Glutamatergic neuron (in vitro differentiated cells): ENCODE measurements around the gene KLRD1. TPM values are rescaled to one million over a fixed set of nuclear protein-coding genes. Genes with fewer than 3 reads are reported as not detected.

Source experiments
- DNase-seq: peaks from one replicate; pipeline ENCODE4 v3.0.0; 2022
- H3K27ac Mint-ChIP-seq: one replicate; pipeline ENCODE4 v1.8.0; 2020; ENCODE audit warnings: mild to moderate bottlenecking, mixed read lengths, inconsistent platforms; ENCODE audit not compliant: unreplicated experiment
- H3K27me3 Mint-ChIP-seq: one replicate; pipeline ENCODE4 v1.8.0; 2020; ENCODE audit warnings: mild to moderate bottlenecking, moderate library complexity, mixed read lengths, inconsistent platforms; ENCODE audit not compliant: unreplicated experiment
- H3K36me3 Mint-ChIP-seq: one replicate; pipeline ENCODE4 v1.8.0; 2020; ENCODE audit warnings: mild to moderate bottlenecking, mixed read lengths, inconsistent platforms; ENCODE audit not compliant: unreplicated experiment
- H3K4me1 Mint-ChIP-seq: one replicate; pipeline ENCODE4 v1.8.0; 2020; ENCODE audit warnings: mild to moderate bottlenecking, low read depth, mixed read lengths, inconsistent platforms; ENCODE audit not compliant: unreplicated experiment
- H3K4me3 Mint-ChIP-seq: one replicate; pipeline ENCODE4 v1.8.0; 2020; ENCODE audit warnings: mild to moderate bottlenecking, mixed read lengths, inconsistent platforms; ENCODE audit not compliant: unreplicated experiment
- H3K9me3 Mint-ChIP-seq: one replicate; pipeline ENCODE4 v1.8.0; 2020; ENCODE audit warnings: mild to moderate bottlenecking, moderate library complexity, mixed read lengths, inconsistent platforms; ENCODE audit not compliant: unreplicated experiment
- long read RNA-seq: library from polyadenylated mRNA; unstranded; transcript quantifications from one replicate; pipeline ENCODE4 v2.0.0, GENCODE V29; 2020; ENCODE audit not compliant: unreplicated experiment
- total RNA-seq: library from RNA; stranded (reverse); fragmentation: NEBNext Ultra II Directional; extraction: Animal tissue kit (Norgen Biotek cat#: 25700); gene quantifications from one replicate; pipeline ENCODE4 v1.2.1, GENCODE V29; 2021; ENCODE audit not compliant: unreplicated experiment
- TF ChIP-seq, protein P1 (sequence below): fragments of 200-600 bp; sonication (generic); IDR thresholded peaks from one replicate; pipeline ENCODE4 v1.5.0; 2021; ENCODE audit not compliant: partially characterized antibody, unreplicated experiment

Gene KLRD1, protein sequence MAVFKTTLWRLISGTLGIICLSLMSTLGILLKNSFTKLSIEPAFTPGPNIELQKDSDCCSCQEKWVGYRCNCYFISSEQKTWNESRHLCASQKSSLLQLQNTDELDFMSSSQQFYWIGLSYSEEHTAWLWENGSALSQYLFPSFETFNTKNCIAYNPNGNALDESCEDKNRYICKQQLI
- 0.25 TPM for total RNA-seq
- long read RNA-seq, partial matches to known transcripts, result 0 of 1 reads
- long read RNA-seq, other reads (novel, unspliced or antisense), result 1 of 1 reads

DNA sequence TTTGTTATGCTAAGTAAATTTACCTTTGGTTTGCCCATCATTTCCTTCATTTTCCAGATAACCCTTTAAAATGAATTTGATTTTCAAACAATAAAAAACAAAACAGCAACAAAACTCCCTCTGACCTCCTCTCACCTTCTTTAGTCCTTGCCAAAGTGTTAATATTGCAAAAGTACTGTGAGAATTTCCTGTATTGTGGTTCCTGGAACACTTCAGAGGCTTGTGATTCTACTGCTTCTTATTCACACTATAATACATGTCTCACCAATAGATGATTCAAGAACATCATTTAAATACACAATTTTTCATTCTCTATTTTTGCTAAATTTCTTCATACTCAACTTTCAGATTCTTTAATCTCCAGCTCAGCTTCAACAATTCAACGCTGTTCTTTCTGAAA is at the start of gene KLRD1:
Gene KLRD1 (plus strand): TSS at position 241 of the 400 bp plus-strand sequence. CDS start 208 bp downstream, outside the sequence.
- H3K36me3 Mint-ChIP-seq, result no peaks in the 10 kb centered on the region
- DNase-seq, result no peak
- no peaks in the 10 kb centered on the region for H3K4me1 Mint-ChIP-seq
- no peak within 1 kb of the TSS for H3K4me3 Mint-ChIP-seq
- no peak within 1 kb of the TSS for H3K27ac Mint-ChIP-seq
- H3K9me3 Mint-ChIP-seq, result no peaks in the 10 kb centered on the region
- H3K27me3 Mint-ChIP-seq, result no peaks in the 10 kb centered on the region
- TF ChIP-seq, protein P1, sequence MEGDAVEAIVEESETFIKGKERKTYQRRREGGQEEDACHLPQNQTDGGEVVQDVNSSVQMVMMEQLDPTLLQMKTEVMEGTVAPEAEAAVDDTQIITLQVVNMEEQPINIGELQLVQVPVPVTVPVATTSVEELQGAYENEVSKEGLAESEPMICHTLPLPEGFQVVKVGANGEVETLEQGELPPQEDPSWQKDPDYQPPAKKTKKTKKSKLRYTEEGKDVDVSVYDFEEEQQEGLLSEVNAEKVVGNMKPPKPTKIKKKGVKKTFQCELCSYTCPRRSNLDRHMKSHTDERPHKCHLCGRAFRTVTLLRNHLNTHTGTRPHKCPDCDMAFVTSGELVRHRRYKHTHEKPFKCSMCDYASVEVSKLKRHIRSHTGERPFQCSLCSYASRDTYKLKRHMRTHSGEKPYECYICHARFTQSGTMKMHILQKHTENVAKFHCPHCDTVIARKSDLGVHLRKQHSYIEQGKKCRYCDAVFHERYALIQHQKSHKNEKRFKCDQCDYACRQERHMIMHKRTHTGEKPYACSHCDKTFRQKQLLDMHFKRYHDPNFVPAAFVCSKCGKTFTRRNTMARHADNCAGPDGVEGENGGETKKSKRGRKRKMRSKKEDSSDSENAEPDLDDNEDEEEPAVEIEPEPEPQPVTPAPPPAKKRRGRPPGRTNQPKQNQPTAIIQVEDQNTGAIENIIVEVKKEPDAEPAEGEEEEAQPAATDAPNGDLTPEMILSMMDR, result no peak

DNA sequence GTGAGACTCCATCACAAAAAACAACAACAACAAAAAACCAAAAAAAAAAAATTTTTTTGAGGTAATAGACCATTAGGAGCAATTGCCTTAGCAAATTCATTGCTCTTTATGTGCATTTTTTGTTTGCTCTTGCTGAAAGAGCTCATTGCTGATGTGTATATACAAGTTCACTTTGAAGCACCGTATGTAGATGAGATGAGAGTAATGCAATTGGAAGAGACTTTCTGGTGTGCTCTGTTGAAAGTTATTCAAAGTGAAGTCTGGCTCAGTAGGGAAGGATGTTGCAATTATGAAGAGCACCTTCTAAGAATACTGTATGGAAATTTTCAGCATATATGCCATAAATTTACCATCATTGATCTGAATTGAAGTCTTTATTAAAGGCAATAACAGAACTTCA is 46.7 kb upstream of the KLRD1 start:
- no peaks in the 10 kb centered on the region for H3K36me3 Mint-ChIP-seq
- no peak overlapping the region for H3K4me3 Mint-ChIP-seq
- no peaks in the 10 kb centered on the region for H3K4me1 Mint-ChIP-seq
- DNase-seq, result no peak
- no peaks in the 10 kb centered on the region for H3K27me3 Mint-ChIP-seq
- no peaks in the 10 kb centered on the region for H3K9me3 Mint-ChIP-seq
- TF ChIP-seq, protein P1, result no peak
- H3K27ac Mint-ChIP-seq, result no peak overlapping the region

DNA sequence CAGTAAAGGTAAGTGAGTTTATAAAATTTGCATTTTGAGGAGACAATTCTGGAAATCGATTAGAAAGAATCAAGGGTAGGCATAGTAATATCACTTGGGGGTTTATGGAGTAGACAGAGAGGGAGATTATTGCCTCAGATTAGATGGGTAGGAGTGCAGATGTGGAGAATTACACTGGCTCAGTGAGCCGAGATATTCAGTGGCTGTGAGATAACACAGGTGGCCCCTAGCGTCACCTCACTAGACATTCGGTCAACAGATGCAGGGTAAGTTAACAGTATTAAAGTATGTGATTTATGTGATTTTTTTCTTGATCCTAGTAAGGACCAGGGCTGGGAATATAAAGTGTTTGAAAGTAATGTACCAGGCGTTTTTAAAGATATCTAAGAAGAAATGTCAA is 39.6 kb upstream of the KLRD1 start:
- H3K4me3 Mint-ChIP-seq, result no peak overlapping the region
- H3K36me3 Mint-ChIP-seq, result no peaks in the 10 kb centered on the region
- no peak overlapping the region for H3K27ac Mint-ChIP-seq
- no peaks in the 10 kb centered on the region for H3K9me3 Mint-ChIP-seq
- TF ChIP-seq, protein P1, result no peak
- H3K4me1 Mint-ChIP-seq, result no peaks in the 10 kb centered on the region
- no peak for DNase-seq
- peaks cover 2% of the 10 kb centered on the region for H3K27me3 Mint-ChIP-seq

DNA sequence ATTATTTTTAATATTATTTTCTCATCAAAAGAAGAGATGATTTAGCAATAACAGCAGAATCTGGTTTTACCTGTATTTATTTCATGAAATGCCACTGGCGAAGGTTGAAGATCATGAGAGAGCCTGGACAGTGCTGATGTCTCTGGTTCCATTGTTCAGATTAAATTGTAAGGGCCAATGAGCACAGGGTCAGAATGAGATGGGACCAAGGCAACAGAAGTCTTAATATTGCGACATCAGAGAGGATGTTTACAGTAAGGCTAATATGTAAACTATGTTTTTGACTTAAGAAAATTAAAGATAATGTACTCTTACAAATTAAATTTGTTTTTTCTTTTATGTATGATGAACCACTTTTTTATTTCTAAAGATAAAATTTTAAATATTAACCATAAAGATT is 35.2 kb upstream of the KLRD1 start:
- Mint-ChIP-seq H3K36me3 (no peaks in the 10 kb centered on the region), H3K27ac (no peak overlapping the region), H3K4me3 (no peak overlapping the region), H3K9me3 (no peaks in the 10 kb centered on the region), H3K27me3 (peaks cover 2% of the 10 kb centered on the region), H3K4me1 (no peaks in the 10 kb centered on the region)
- no peak for DNase-seq
- TF ChIP-seq, protein P1, result no peak

GRCh38 chr12:10276774-10277173 is 30.9 kb upstream of the KLRD1 start:
- H3K36me3 Mint-ChIP-seq, result no peaks in the 10 kb centered on the region
- H3K9me3 Mint-ChIP-seq, result no peaks in the 10 kb centered on the region
- TF ChIP-seq, protein P1, result no peak
- no peaks in the 10 kb centered on the region for H3K4me1 Mint-ChIP-seq
- no peak overlapping the region for H3K27ac Mint-ChIP-seq
- H3K27me3 Mint-ChIP-seq, result no peaks in the 10 kb centered on the region
- no peak for DNase-seq
- no peak overlapping the region for H3K4me3 Mint-ChIP-seq
